Activated CD4-positive, alpha-beta memory T cell treated with anti-CD3 and anti-CD28 coated beads for 36 hours (primary cell): Measurements from ENCODE around the gene BSDC1. TPM values are rescaled to one million over a fixed set of nuclear protein-coding genes. Genes with fewer than 3 reads are reported as not detected.

Experiments used
- CTCF ChIA-PET: fragments of 350-600 bp; sonication (Branson Sonifier 250); formaldehyde crosslinking; loops from one replicate; lab custom pipeline; 2021; ENCODE audit warnings: antibody characterized with exemption, inconsistent platforms; lab: Charles Lee
- POLR2A ChIA-PET: fragments of 350-600 bp; sonication (Branson Sonifier 250); formaldehyde crosslinking; loops from one replicate; lab custom pipeline; 2021; ENCODE audit warnings: antibody characterized with exemption; lab: Charles Lee
- DNase-seq: peaks from one replicate; pipeline ENCODE4 v3.0.0-alpha.2; 2020
- H3K27ac Mint-ChIP-seq: one replicate; pipeline ENCODE4 v1.8.0; 2021; ENCODE audit warnings: mixed read lengths
- H3K27me3 Mint-ChIP-seq: one replicate; pipeline ENCODE4 v1.8.0; 2021; ENCODE audit warnings: mixed read lengths
- H3K36me3 Mint-ChIP-seq: one replicate; pipeline ENCODE4 v1.8.0; 2021; ENCODE audit warnings: mixed read lengths
- H3K4me1 Mint-ChIP-seq: one replicate; pipeline ENCODE4 v1.8.0; 2021; ENCODE audit warnings: low read depth, mixed read lengths
- H3K4me3 Mint-ChIP-seq: one replicate; pipeline ENCODE4 v1.8.0; 2021; ENCODE audit warnings: mild to moderate bottlenecking, mixed read lengths
- H3K9me3 Mint-ChIP-seq: one replicate; pipeline ENCODE4 v1.8.0; 2021; ENCODE audit warnings: mixed read lengths
- intact Hi-C: fragments of 100-400 bp; cut with micrococcal nuclease; formaldehyde crosslinking; loops from one replicate; pipeline ENCODE4 v1.15.1; 2023
- total RNA-seq, 2 experiments: library from RNA; stranded (reverse); gene quantifications; one replicate each; pipeline ENCODE4 v1.2.3, GENCODE V29; 2021

BSDC1 gene
- total RNA-seq, 2 experiments from 2014 or later = 32.1 to 33.2 TPM

- ChIA-PET POLR2A (no interaction called here), CTCF (interaction anchor here (0.7 kb wide), 1 partner anchor 126 kb away, joined by 3 read pairs; no protein-coding TSS in a partner anchor)
- Mint-ChIP-seq H3K36me3 (no peaks in the 10 kb centered on the region), H3K27me3 (no peaks in the 10 kb centered on the region), H3K4me1 (peaks cover 48% of the 10 kb centered on the region), H3K4me3 (no peak overlapping the region), H3K27ac (no peak overlapping the region), H3K9me3 (no peaks in the 10 kb centered on the region)
- intact Hi-C loops = no loop called here
- no peak for DNase-seq
Measured at GRCh38 chr1:32341186-32341757, 53.0 kb downstream of the BSDC1 start.

- peaks cover 39% of the 10 kb centered on the region for H3K4me1 Mint-ChIP-seq
- intact Hi-C loops = loop anchor here (1.0 to 5.0 kb wide), 6 partner anchors 12 to 402 kb away; partner anchors contain the start of genes BSDC1, HDAC1, PTP4A2 and RBBP4
- ChIA-PET POLR2A (interaction anchor here (1.0 kb wide), 1 partner anchor 11 kb away, joined by 3 read pairs; no protein-coding TSS in a partner anchor), CTCF (no interaction called here)
- H3K4me3 Mint-ChIP-seq = no peak overlapping the region
- H3K9me3 Mint-ChIP-seq = no peaks in the 10 kb centered on the region
- DNase-seq = peak; percentile 75
- no peaks in the 10 kb centered on the region for H3K36me3 Mint-ChIP-seq
- no peaks in the 10 kb centered on the region for H3K27me3 Mint-ChIP-seq
- no peak overlapping the region for H3K27ac Mint-ChIP-seq
Measured at GRCh38 chr1:32339363-32339978, 54.8 kb downstream of the BSDC1 start.

- H3K36me3 Mint-ChIP-seq = no peaks in the 10 kb centered on the region
- no peaks in the 10 kb centered on the region for H3K27me3 Mint-ChIP-seq
- no peaks in the 10 kb centered on the region for H3K9me3 Mint-ChIP-seq
- no peak overlapping the region for H3K4me3 Mint-ChIP-seq
- POLR2A ChIA-PET = no interaction called here
- peak overlapping the region; percentile 10 for H3K27ac Mint-ChIP-seq
- H3K4me1 Mint-ChIP-seq = peaks cover 45% of the 10 kb centered on the region
- no peak for DNase-seq
- CTCF ChIA-PET = no interaction called here
- intact Hi-C loops = loop anchor here (1.0 to 5.0 kb wide), 6 partner anchors 13 to 401 kb away; partner anchors contain the start of genes BSDC1, HDAC1, PTP4A2 and RBBP4
Measured at GRCh38 chr1:32338637-32339145, 55.5 kb downstream of the BSDC1 start.

GRCh38 chr1:32337855-32338636 lies 56.2 kb downstream of the BSDC1 start:
- ChIA-PET POLR2A (interaction anchor here (1.4 kb wide), 1 partner anchor 20 kb away, joined by 3 read pairs; no protein-coding TSS in a partner anchor), CTCF (interaction anchor here (0.6 to 1.3 kb wide), 3 partner anchors 9 to 90 kb away, joined by 3 read pairs; no protein-coding TSS in a partner anchor)
- Mint-ChIP-seq H3K4me3 (no peak overlapping the region), H3K27ac (no peak overlapping the region), H3K36me3 (no peaks in the 10 kb centered on the region), H3K9me3 (no peaks in the 10 kb centered on the region), H3K27me3 (no peaks in the 10 kb centered on the region), H3K4me1 (peaks cover 49% of the 10 kb centered on the region)
- DNase-seq = peak; percentile 56
- intact Hi-C loops = loop anchor here (2.0 to 5.0 kb wide), 6 partner anchors 46 to 401 kb away; partner anchors contain the start of genes BSDC1, HDAC1, LCK and PTP4A2

GRCh38 chr1:32336963-32337675 lies 57.1 kb downstream of the BSDC1 start:
- no peak overlapping the region for H3K4me3 Mint-ChIP-seq
- H3K36me3 Mint-ChIP-seq = no peaks in the 10 kb centered on the region
- peaks cover 45% of the 10 kb centered on the region for H3K4me1 Mint-ChIP-seq
- no peaks in the 10 kb centered on the region for H3K9me3 Mint-ChIP-seq
- POLR2A ChIA-PET = interaction anchor here (0.7 to 2.4 kb wide), 9 partner anchors 14 to 136 kb away, joined by 3 to 12 read pairs (median 6); partner anchors contain the start of genes BSDC1 and CCDC28B
- intact Hi-C loops = loop anchor here (2.0 to 5.0 kb wide), 5 partner anchors 45 to 400 kb away; partner anchors contain the start of genes HDAC1, LCK, PTP4A2 and RBBP4
- CTCF ChIA-PET = interaction anchor here (0.5 to 3.0 kb wide), 10 partner anchors 10 to 89 kb away, joined by 3 to 14 read pairs (median 4); partner anchors contain the start of gene BSDC1
- H3K27me3 Mint-ChIP-seq = no peaks in the 10 kb centered on the region
- DNase-seq = peak; percentile 80
- no peak overlapping the region for H3K27ac Mint-ChIP-seq

- H3K27ac Mint-ChIP-seq = no peak overlapping the region
Measured at GRCh38 chr1:32336591-32336932, 57.7 kb downstream of the BSDC1 start.

GRCh38 chr1:32335790-32336590 lies 58.3 kb downstream of the BSDC1 start, which contains the start of gene MARCKSL1:
MARCKSL1 (minus strand) TSS chr1:32336233; CDS start chr1:32336033, 200 bp downstream.
- DNase-seq = peak; percentile 81
- intact Hi-C loops = loop anchor here (2.0 to 5.0 kb wide), 6 partner anchors 37 to 399 kb away; partner anchors contain the start of genes HDAC1, LCK, PTP4A2 and RBBP4
- Mint-ChIP-seq H3K4me3 (peak within 1 kb of the TSS; percentile 77), H3K4me1 (peaks cover 48% of the 10 kb centered on the region), H3K27me3 (no peaks in the 10 kb centered on the region), H3K36me3 (peaks cover 8% of the 10 kb centered on the region), H3K9me3 (no peaks in the 10 kb centered on the region), H3K27ac (peak within 1 kb of the TSS; percentile 43)
- ChIA-PET POLR2A (interaction anchor here (0.6 to 2.4 kb wide), 24 partner anchors 11 to 156 kb away, joined by 3 to 12 read pairs (median 4); partner anchors contain the start of genes BSDC1, CCDC28B, EIF3I and FAM229A), CTCF (interaction anchor here (0.8 to 3.0 kb wide), 11 partner anchors 12 to 130 kb away, joined by 3 to 14 read pairs (median 5); partner anchors contain the start of genes BSDC1 and IQCC)

More at GRCh38 chr1:32336591-32336932, 57.7 kb downstream of the BSDC1 start:
- CTCF ChIA-PET = interaction anchor here (0.8 to 3.0 kb wide), 12 partner anchors 11 to 131 kb away, joined by 3 to 14 read pairs (median 4); partner anchors contain the start of genes BSDC1 and IQCC
- H3K36me3 Mint-ChIP-seq = peaks cover 5% of the 10 kb centered on the region
- POLR2A ChIA-PET = interaction anchor here (0.6 to 2.4 kb wide), 19 partner anchors 11 to 156 kb away, joined by 3 to 12 read pairs (median 4); partner anchors contain the start of genes BSDC1, CCDC28B, EIF3I and HDAC1
- H3K27me3 Mint-ChIP-seq = no peaks in the 10 kb centered on the region
- H3K4me1 Mint-ChIP-seq = peaks cover 48% of the 10 kb centered on the region
- H3K4me3 Mint-ChIP-seq = no peak overlapping the region
- H3K9me3 Mint-ChIP-seq = no peaks in the 10 kb centered on the region
- intact Hi-C loops = loop anchor here (2.0 to 5.0 kb wide), 5 partner anchors 44 to 399 kb away; partner anchors contain the start of genes HDAC1, LCK, PTP4A2 and RBBP4
- DNase-seq = no peak

GRCh38 chr1:32335535-32335789 lies 58.8 kb downstream of the BSDC1 start:
- Mint-ChIP-seq H3K4me1 (peaks cover 48% of the 10 kb centered on the region), H3K4me3 (peak overlapping the region; percentile 21), H3K27ac (no peak overlapping the region), H3K27me3 (no peaks in the 10 kb centered on the region), H3K9me3 (no peaks in the 10 kb centered on the region), H3K36me3 (peaks cover 8% of the 10 kb centered on the region)
- DNase-seq = no peak
- intact Hi-C loops = loop anchor here (2.0 to 5.0 kb wide), 5 partner anchors 37 to 398 kb away; partner anchors contain the start of genes HDAC1, PTP4A2, RBBP4 and ZBTB8OS
- CTCF ChIA-PET = interaction anchor here (1.0 to 3.0 kb wide), 7 partner anchors 12 to 78 kb away, joined by 3 to 14 read pairs (median 6); partner anchors contain the start of gene BSDC1
- POLR2A ChIA-PET = interaction anchor here (0.6 to 2.4 kb wide), 19 partner anchors 12 to 155 kb away, joined by 3 to 12 read pairs (median 5); partner anchors contain the start of genes BSDC1, CCDC28B, FAM229A and HDAC1

- H3K27ac Mint-ChIP-seq = peak overlapping the region; percentile 43
- intact Hi-C loops = loop anchor here (2.0 to 5.0 kb wide), 5 partner anchors 38 to 398 kb away; partner anchors contain the start of genes HDAC1, PTP4A2, RBBP4 and ZBTB8OS
- ChIA-PET POLR2A (interaction anchor here (0.6 to 2.4 kb wide), 11 partner anchors 13 to 155 kb away, joined by 3 to 12 read pairs (median 5); partner anchors contain the start of genes CCDC28B, FAM229A, HDAC1 and TSSK3), CTCF (interaction anchor here (0.8 to 3.0 kb wide), 9 partner anchors 11 to 120 kb away, joined by 3 to 14 read pairs (median 4); no protein-coding TSS in a partner anchor)
- H3K4me3 Mint-ChIP-seq = peak overlapping the region; percentile 77
- H3K9me3 Mint-ChIP-seq = no peaks in the 10 kb centered on the region
- H3K36me3 Mint-ChIP-seq = peaks cover 8% of the 10 kb centered on the region
- no peaks in the 10 kb centered on the region for H3K27me3 Mint-ChIP-seq
- H3K4me1 Mint-ChIP-seq = peaks cover 48% of the 10 kb centered on the region
- peak; percentile 67 for DNase-seq
Measured at GRCh38 chr1:32334864-32335534, 59.2 kb downstream of the BSDC1 start.
